PC-3 (cell line): Measurements from ENCODE around the gene ATP1B3.

ENCODE experiments used
- CTCF ChIP-seq: fragments of 300-600 bp; sonication (generic); conservative IDR thresholded peaks from 2 replicates; pipeline ENCODE4 v1.5.1; 2017; ENCODE audit warnings: antibody characterized with exemption, low read depth, mild to moderate bottlenecking, low read length
- EZH2 ChIP-seq: fragments of 300-600 bp; sonication (generic); IDR thresholded peaks from one replicate; pipeline ENCODE4 v1.6.1; 2017; ENCODE audit warnings: antibody characterized with exemption, mild to moderate bottlenecking, low read length; ENCODE audit not compliant: unreplicated experiment

- no peak for TF ChIP-seq CTCF
- TF ChIP-seq EZH2, result no peak
These were observed 45.9 kb upstream of the ATP1B3 start for GRCh38 chr3:141830508-141830907.
